Measurements from ENCODE around the gene MYLK3. TPM values are rescaled to one million over a fixed set of nuclear protein-coding genes. Genes with fewer than 3 reads are reported as not detected.

MYLK3 gene
- total RNA-seq, 1 donor from 2014 or later, result not detected

GRCh38 chr16:46743232-46743719 lies 4.9 kb downstream of the MYLK3 start:
- TF ChIP-seq CTCF (IDR thresholded peaks at IDR 0.05; ENCODE audit: insufficient read depth, low read length, poor library complexity, severe bottlenecking), result no peak
- Histone ChIP-seq H3K27me3 (ENCODE audit: control insufficient read depth, insufficient read depth, low read length) (no peaks in the 10 kb centered on the region), H3K4me3 (ENCODE audit: low read depth, low read length) (no peak overlapping the region), H3K36me3 (ENCODE audit: control insufficient read depth, insufficient read depth, low read length) (no peaks in the 10 kb centered on the region)
- DNase-seq (ENCODE audit: low read depth), result no peak

- Histone ChIP-seq H3K4me3 (ENCODE audit: low read depth, low read length) (no peak overlapping the region), H3K27me3 (ENCODE audit: control insufficient read depth, insufficient read depth, low read length) (no peaks in the 10 kb centered on the region), H3K36me3 (ENCODE audit: control insufficient read depth, insufficient read depth, low read length) (no peaks in the 10 kb centered on the region)
- no peak for DNase-seq (ENCODE audit: low read depth)
- no peak for TF ChIP-seq CTCF (IDR thresholded peaks at IDR 0.05; ENCODE audit: insufficient read depth, low read length, poor library complexity, severe bottlenecking)
These were observed 8.2 kb downstream of the MYLK3 start for GRCh38 chr16:46739934-46740333.

GRCh38 chr16:46737621-46738214 lies 10.4 kb downstream of the MYLK3 start:
- Histone ChIP-seq H3K4me3 (ENCODE audit: low read depth, low read length) (no peak overlapping the region), H3K36me3 (ENCODE audit: control insufficient read depth, insufficient read depth, low read length) (no peaks in the 10 kb centered on the region), H3K27me3 (ENCODE audit: control insufficient read depth, insufficient read depth, low read length) (no peaks in the 10 kb centered on the region)
- no peak for DNase-seq (ENCODE audit: low read depth)
- TF ChIP-seq CTCF (IDR thresholded peaks at IDR 0.05; ENCODE audit: insufficient read depth, low read length, poor library complexity, severe bottlenecking), result no peak

GRCh38 chr16:46736695-46737094 lies 11.4 kb downstream of the MYLK3 start:
- peaks cover 3% of the 10 kb centered on the region for H3K27me3 ChIP-seq (ENCODE audit: control insufficient read depth, insufficient read depth, low read length)
- H3K36me3 ChIP-seq (ENCODE audit: control insufficient read depth, insufficient read depth, low read length), result no peaks in the 10 kb centered on the region
- DNase-seq (ENCODE audit: low read depth), result no peak
- no peak overlapping the region for H3K4me3 ChIP-seq (ENCODE audit: low read depth, low read length)
- TF ChIP-seq CTCF (IDR thresholded peaks at IDR 0.05; ENCODE audit: insufficient read depth, low read length, poor library complexity, severe bottlenecking), result no peak

- Histone ChIP-seq H3K27me3 (ENCODE audit: control insufficient read depth, insufficient read depth, low read length) (peaks cover 3% of the 10 kb centered on the region), H3K4me3 (ENCODE audit: low read depth, low read length) (no peak overlapping the region)
- TF ChIP-seq CTCF (IDR thresholded peaks at IDR 0.05; ENCODE audit: insufficient read depth, low read length, poor library complexity, severe bottlenecking), result no peak
These were observed 14.8 kb downstream of the MYLK3 start for GRCh38 chr16:46733319-46733830.

GRCh38 chr16:46732561-46732960 lies 15.6 kb downstream of the MYLK3 start:
- Histone ChIP-seq H3K4me3 (ENCODE audit: low read depth, low read length) (no peak overlapping the region), H3K36me3 (ENCODE audit: control insufficient read depth, insufficient read depth, low read length) (no peaks in the 10 kb centered on the region), H3K27me3 (ENCODE audit: control insufficient read depth, insufficient read depth, low read length) (peaks cover 3% of the 10 kb centered on the region)
- no peak for TF ChIP-seq CTCF (IDR thresholded peaks at IDR 0.05; ENCODE audit: insufficient read depth, low read length, poor library complexity, severe bottlenecking)
- DNase-seq (ENCODE audit: low read depth), result no peak

More at GRCh38 chr16:46733319-46733830, 14.8 kb downstream of the MYLK3 start:
- H3K36me3 ChIP-seq (ENCODE audit: control insufficient read depth, insufficient read depth, low read length), result no peaks in the 10 kb centered on the region
- DNase-seq (ENCODE audit: low read depth), result no peak

Data from kidney epithelial cell (primary cell).